GM23338 (cell line): Measurements from ENCODE around the gene PRR20D. TPM values are rescaled to one million over a fixed set of nuclear protein-coding genes. Genes with fewer than 3 reads are reported as not detected.
"Not testable (repeated sequence)": the region's sequence is repeated elsewhere in the genome, so short reads cannot be mapped to it uniquely, and the experiment has no call there.

Experiments used
- ATAC-seq: fragments of 200-7000 bp; cut with Tn5 transposase; 3 replicates; pipeline ENCODE4 v1.9.1; 2020
- DNase-seq: peaks from one replicate; pipeline ENCODE4 v3.0.0-alpha.2; 2015; ENCODE audit warnings: low spot score
- H2AFZ ChIP-seq: fragments of 200-600 bp; sonication (generic); 2 replicates; pipeline ENCODE4 v1.8.0; 2016; ENCODE audit warnings: antibody characterized with exemption, mild to moderate bottlenecking, moderate library complexity
- H3F3A ChIP-seq: fragments of 200-600 bp; sonication (generic); replicated peaks from 2 replicates; pipeline ENCODE4 v1.8.0; 2017; ENCODE audit warnings: antibody characterized with exemption, mixed run types, low read depth
- H3K27ac ChIP-seq: fragments of 200-600 bp; sonication (generic); 2 replicates; pipeline ENCODE4 v1.6.1; 2016; ENCODE audit warnings: low read depth
- H3K27me3 ChIP-seq: fragments of 200-600 bp; sonication (generic); 2 replicates; pipeline ENCODE4 v1.8.0; 2016; ENCODE audit warnings: mild to moderate bottlenecking, mixed run types, moderate library complexity; ENCODE audit not compliant: insufficient read depth
- H3K36me3 ChIP-seq: fragments of 200-600 bp; sonication (generic); 2 replicates; pipeline ENCODE4 v1.8.0; 2016; ENCODE audit warnings: mild to moderate bottlenecking; ENCODE audit not compliant: insufficient read depth
- H3K4me1 ChIP-seq: fragments of 200-600 bp; sonication (generic); 2 replicates; pipeline ENCODE4 v1.8.0; 2016; ENCODE audit warnings: mild to moderate bottlenecking, moderate library complexity; ENCODE audit not compliant: insufficient read depth
- H3K4me2 ChIP-seq: fragments of 200-600 bp; sonication (generic); 2 replicates; pipeline ENCODE4 v1.7.1; 2017; ENCODE audit warnings: mixed run types
- H3K4me3 ChIP-seq: fragments of 200-600 bp; sonication (generic); 2 replicates; pipeline ENCODE4 v1.6.1; 2016; ENCODE audit warnings: mixed run types
- H3K79me2 ChIP-seq: fragments of 200-600 bp; sonication (generic); replicated peaks from 2 replicates; pipeline ENCODE4 v1.8.0; 2017; ENCODE audit warnings: mild to moderate bottlenecking; ENCODE audit not compliant: insufficient read depth
- H3K9me2 ChIP-seq: fragments of 200-600 bp; sonication (generic); 2 replicates; pipeline ENCODE4 v1.8.0; 2017; ENCODE audit not compliant: insufficient read depth
- H4K20me1 ChIP-seq: fragments of 200-600 bp; sonication (generic); replicated peaks from 2 replicates; pipeline ENCODE4 v1.8.0; 2017; ENCODE audit warnings: mild to moderate bottlenecking; ENCODE audit not compliant: insufficient read depth
- H3K27ac Mint-ChIP-seq: 2 replicates; pipeline ENCODE4 v1.8.0; 2020; ENCODE audit warnings: inconsistent platforms, mild to moderate bottlenecking, moderate library complexity, mixed read lengths
- H3K27me3 Mint-ChIP-seq: 3 replicates; pipeline ENCODE4 v1.8.0; 2022; ENCODE audit warnings: low read depth, mild to moderate bottlenecking, moderate library complexity, mixed read lengths, inconsistent platforms; ENCODE audit not compliant: insufficient read depth, poor library complexity
- H3K36me3 Mint-ChIP-seq: 3 replicates; pipeline ENCODE4 v1.8.0; 2021; ENCODE audit warnings: low read depth, mild to moderate bottlenecking, inconsistent platforms, moderate library complexity, mixed read lengths
- H3K4me1 Mint-ChIP-seq: 3 replicates; pipeline ENCODE4 v1.8.0; 2020; ENCODE audit warnings: mild to moderate bottlenecking, inconsistent platforms, mixed read lengths
- H3K4me3 Mint-ChIP-seq: 3 replicates; pipeline ENCODE4 v1.8.0; 2021; ENCODE audit warnings: moderate library complexity, mild to moderate bottlenecking, inconsistent platforms, mixed read lengths
- H3K9me3 Mint-ChIP-seq: 3 replicates; pipeline ENCODE4 v1.8.0; 2020; ENCODE audit warnings: moderate library complexity, mild to moderate bottlenecking, inconsistent platforms, mixed read lengths
- CREB1 ChIP-seq: fragments of 250-450 bp; sonication (Bioruptor Pico); IDR thresholded peaks from 2 replicates; pipeline ENCODE4 v1.5.0; 2020; ENCODE audit warnings: low read depth, mild to moderate bottlenecking, moderate library complexity
- CTCF ChIP-seq, 2 experiments: fragments of 200-600 bp in 1 of 2; sonication (generic) in 1 of 2; conservative IDR thresholded peaks; 2 replicates each; pipeline versions ENCODE4 v1.5.1 to v1.6.1; 2016 to 2017; ENCODE audit warnings: antibody characterized with exemption in 2 of 2, low read depth in 2 of 2, mild to moderate bottlenecking in 2 of 2, moderate library complexity in 1 of 2
- ETS1 ChIP-seq: IDR thresholded peaks from 2 replicates; pipeline ENCODE4 v1.6.1; 2016; ENCODE audit warnings: antibody characterized with exemption
- EZH2 ChIP-seq: fragments of 200-600 bp; sonication (generic); IDR thresholded peaks from one replicate; pipeline ENCODE4 v1.8.0; 2017; ENCODE audit warnings: antibody characterized with exemption, mild to moderate bottlenecking, low read depth; ENCODE audit not compliant: unreplicated experiment
- polyA plus RNA-seq: library from polyadenylated mRNA; unstranded; fragments of >200 nt; fragmentation: Nextera tagmentation; extraction: Ambion mirVana; gene quantifications from 2 replicates; pipeline ENCODE4 v1.2.1, GENCODE V29; 2016
- total RNA-seq: library from RNA; depleted of rRNA; stranded (reverse); fragments of >200 nt; shearing (Covaris generic); gene quantifications from 2 replicates; pipeline ENCODE4 v1.2.3, GENCODE V29; 2014

The PRR20D gene
- total and polyA plus RNA-seq, 2 experiments from 2014 or later = not detected

- ATAC-seq = no peak
- Histone ChIP-seq H3K79me2 (no peaks in the 10 kb centered on the region), H3K27me3 (no peaks in the 10 kb centered on the region), H3K27ac (no peak overlapping the region), H2AFZ (no peak overlapping the region), H3K36me3 (no peaks in the 10 kb centered on the region), H4K20me1 (no peaks in the 10 kb centered on the region), H3K4me1 (no peaks in the 10 kb centered on the region), H3K9me2 (no peaks in the 10 kb centered on the region), H3F3A (no peaks in the 10 kb centered on the region), H3K4me2 (no peak overlapping the region), H3K4me3 (no peak overlapping the region)
- Mint-ChIP-seq H3K27ac (no peak overlapping the region), H3K36me3 (no peaks in the 10 kb centered on the region), H3K4me1 (no peaks in the 10 kb centered on the region), H3K27me3 (no peaks in the 10 kb centered on the region), H3K4me3 (no peak overlapping the region), H3K9me3 (no peaks in the 10 kb centered on the region)
- TF ChIP-seq CTCF (conservative IDR thresholded peaks at IDR 0.05; ENCODE audit: low read depth in 2 of 2) = no peak
- no peak for TF ChIP-seq ETS1
- TF ChIP-seq EZH2 = no peak
- no peak for TF ChIP-seq CREB1
- no peak for DNase-seq
Observed at GRCh38 chr13:57138988-57139387, 21.4 kb upstream of the PRR20D start.

DNA sequence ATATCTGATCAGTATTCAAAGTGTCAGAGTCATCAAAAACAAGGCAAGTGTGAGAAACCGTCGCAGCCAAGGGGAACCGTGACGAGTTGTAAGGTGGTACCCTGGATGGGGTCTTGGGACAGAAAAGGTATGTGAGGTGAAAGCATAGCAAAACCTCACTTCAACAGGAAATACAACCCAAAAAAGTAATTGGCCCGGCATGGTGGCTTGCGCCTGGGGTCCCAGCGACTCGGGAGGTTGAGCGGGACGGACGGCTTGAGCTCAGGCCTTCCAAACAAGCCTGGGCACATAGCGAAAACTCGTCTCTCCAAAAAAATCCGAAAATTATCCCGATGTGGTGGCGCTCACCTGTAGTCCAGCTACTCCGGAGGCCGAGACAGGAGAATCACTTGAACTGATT lies 20.7 kb upstream of the PRR20D start:
- not testable (repeated sequence) for H3K36me3 ChIP-seq, H3F3A ChIP-seq, H3K27ac ChIP-seq, H3K9me3 Mint-ChIP-seq, H4K20me1 ChIP-seq, H3K4me2 ChIP-seq, ATAC-seq, H3K27me3 ChIP-seq, H2AFZ ChIP-seq, H3K27me3 Mint-ChIP-seq, H3K4me1 ChIP-seq, H3K4me1 Mint-ChIP-seq, H3K27ac Mint-ChIP-seq, H3K9me2 ChIP-seq, DNase-seq, H3K36me3 Mint-ChIP-seq, H3K4me3 Mint-ChIP-seq, H3K4me3 ChIP-seq, H3K79me2 ChIP-seq

GRCh38 chr13:57140235-57140968 lies 20.0 kb upstream of the PRR20D start, which contains the start of gene PRR20A:
Gene PRR20A (plus strand): TSS chr13:57140918. CDS start chr13:57141305, 387 bp downstream.
- not testable (repeated sequence) for ATAC-seq, H3K4me1 ChIP-seq, H3K36me3 ChIP-seq, H2AFZ ChIP-seq, H3F3A ChIP-seq, H3K27ac Mint-ChIP-seq, H4K20me1 ChIP-seq, H3K4me3 ChIP-seq, H3K79me2 ChIP-seq, H3K4me3 Mint-ChIP-seq, H3K4me1 Mint-ChIP-seq, H3K36me3 Mint-ChIP-seq, DNase-seq, H3K27me3 Mint-ChIP-seq, H3K9me3 Mint-ChIP-seq, H3K27me3 ChIP-seq, H3K27ac ChIP-seq, H3K9me2 ChIP-seq, H3K4me2 ChIP-seq

DNA sequence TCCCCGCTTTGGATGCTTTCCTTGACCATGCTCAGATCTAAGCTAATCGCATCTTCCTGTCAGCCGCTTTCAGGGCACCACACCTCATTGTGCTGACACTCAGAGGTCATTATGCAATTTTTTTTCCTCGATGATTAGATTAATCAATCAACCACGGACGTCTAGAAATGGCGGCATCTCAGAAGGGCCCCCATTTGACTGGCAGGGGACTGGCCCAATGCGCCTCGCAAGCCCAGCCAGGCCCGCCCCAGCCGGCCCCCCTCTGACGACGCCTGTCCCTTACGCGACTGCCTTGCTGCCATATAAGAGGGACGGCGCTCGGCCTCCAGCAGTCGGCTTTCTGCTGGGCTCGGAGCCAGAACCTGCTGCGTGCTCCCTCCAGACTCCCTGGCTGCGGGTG lies 13.2 kb upstream of the PRR20D start, which contains the start of gene PRR20B:
PRR20B (plus strand) TSS at position 301 of the 400 bp plus-strand sequence. CDS start 387 bp downstream, outside the sequence.
- not testable (repeated sequence) for H3K27ac ChIP-seq, H3K27me3 ChIP-seq, H2AFZ ChIP-seq, H3K9me2 ChIP-seq, H3K4me3 ChIP-seq, H3K36me3 Mint-ChIP-seq, H3K79me2 ChIP-seq, H3K4me2 ChIP-seq, H3K4me1 Mint-ChIP-seq, H3K27ac Mint-ChIP-seq, H3K9me3 Mint-ChIP-seq, H4K20me1 ChIP-seq, H3K27me3 Mint-ChIP-seq, H3F3A ChIP-seq, ATAC-seq, DNase-seq, H3K4me1 ChIP-seq, H3K4me3 Mint-ChIP-seq, H3K36me3 ChIP-seq

GRCh38 chr13:57148106-57148505 lies 12.3 kb upstream of the PRR20D start:
- H3K36me3 Mint-ChIP-seq, ATAC-seq, H3K27ac Mint-ChIP-seq, H3K36me3 ChIP-seq, H3K4me1 Mint-ChIP-seq, H3K4me1 ChIP-seq, H3K9me3 Mint-ChIP-seq, H2AFZ ChIP-seq, H3K27me3 ChIP-seq, H3K4me2 ChIP-seq, DNase-seq, H4K20me1 ChIP-seq, H3K4me3 ChIP-seq, H3K4me3 Mint-ChIP-seq, H3K9me2 ChIP-seq, H3K27ac ChIP-seq, H3K79me2 ChIP-seq, H3F3A ChIP-seq, H3K27me3 Mint-ChIP-seq: not testable (repeated sequence)
